K562 (cell line): ENCODE data around the gene NEU1. TPM values are rescaled to one million over a fixed set of nuclear protein-coding genes. Genes with fewer than 3 reads are reported as not detected.

Experiments used
- CHD7 ChIP-seq: fragments of 200-600 bp; sonication (generic); IDR thresholded peaks from one replicate; pipeline ENCODE4 v1.6.1; 2012; ENCODE audit warnings: mild to moderate bottlenecking, low read depth, low read length, inconsistent platforms
- ETV6 ChIP-seq, 3 experiments: fragments of 150-350 bp in 1 of 3; sonication (generic) in 1 of 3; formaldehyde crosslinking in 1 of 3; IDR thresholded peaks; 2 replicates each; pipeline versions ENCODE4 v1.6.1 to v1.8.0; 2014 to 2022; ENCODE audit warnings: borderline replicate concordance in 2 of 3, low read depth in 2 of 3, antibody characterized with exemption in 1 of 3, low read length in 1 of 3, mild to moderate bottlenecking in 1 of 3, missing genetic modification reagents in 1 of 3
- FOSL1 ChIP-seq: fragments of 200-800 bp; sonication (Bioruptor generic); conservative IDR thresholded peaks from 2 replicates; pipeline ENCODE4 v1.6.1; 2016; ENCODE audit warnings: missing genetic modification characterization, missing compliant biosample characterization
- KAT8 ChIP-seq: fragments of 450-650 bp; IDR thresholded peaks from 2 replicates; pipeline ENCODE4 v1.6.1; 2016; ENCODE audit warnings: low read depth, mild to moderate bottlenecking
- KLF10 ChIP-seq: fragments of 250-450 bp; sonication (Bioruptor Pico); IDR thresholded peaks from 2 replicates; pipeline ENCODE4 v1.6.1; 2021; ENCODE audit warnings: matching md5 sums
- PML ChIP-seq: IDR thresholded peaks from 2 replicates; pipeline ENCODE4 v1.6.1; 2012; ENCODE audit warnings: low read length, inconsistent platforms
- POLR3A ChIP-seq: IDR thresholded peaks from 2 replicates; pipeline ENCODE4 v1.6.1; 2011; ENCODE audit warnings: borderline replicate concordance, mild to moderate bottlenecking, moderate library complexity; ENCODE audit not compliant: insufficient read length, insufficient read depth; ENCODE audit errors: extremely low read depth
- RBM17 ChIP-seq: fragments of 200-400 bp; formaldehyde crosslinking; IDR thresholded peaks from 2 replicates; pipeline ENCODE4 v1.6.1; 2017; ENCODE audit warnings: low read depth, mild to moderate bottlenecking, low read length, borderline replicate concordance
- RUNX1 ChIP-seq: sonication (generic); IDR thresholded peaks from 2 replicates; pipeline ENCODE4 v1.6.1; 2016; ENCODE audit warnings: antibody characterized with exemption, low read depth
- SPI1 ChIP-seq: IDR thresholded peaks from 2 replicates; pipeline ENCODE4 v1.6.1; 2011; ENCODE audit warnings: low read depth, low read length, control low read depth, borderline replicate concordance
- ZKSCAN1 ChIP-seq: fragments of 150-350 bp; IDR thresholded peaks from 2 replicates; pipeline ENCODE4 v1.6.1; 2016; ENCODE audit warnings: low read depth, low read length
- ZNF740 ChIP-seq, 3 experiments: fragments of 200-800 bp in 1 of 3; sonication (Bioruptor generic) in 1 of 3; sonication (generic) in 1 of 3; formaldehyde crosslinking in 1 of 3; IDR thresholded peaks; 2 replicates each; pipeline versions ENCODE4 v1.6.1 to v1.8.0; 2016 to 2022; ENCODE audit warnings: mild to moderate bottlenecking in 2 of 3, missing compliant biosample characterization in 2 of 3, missing genetic modification characterization in 2 of 3, missing genetic modification reagents in 1 of 3
- ZNF75A ChIP-seq: fragments of 450-650 bp; formaldehyde crosslinking; IDR thresholded peaks from 2 replicates; pipeline ENCODE4 v1.4.0; 2020; ENCODE audit warnings: mild to moderate bottlenecking
- polyA plus RNA-seq, 8 experiments: library from polyadenylated mRNA; depleted of rRNA in 4 of 8; stranded (reverse) in 5 of 8; unstranded in 3 of 8; fragments of >200 nt; fragmentation: Nextera tagmentation in 2 of 8; fragmentation: Illumina TruSeq in 1 of 8; extraction: Ambion mirVana in 2 of 8; extraction: Trizol in 1 of 8; gene quantifications; 2 replicates each; pipeline versions ENCODE4 v1.2.1 to v1.2.3, GENCODE V29; 2011 to 2014; ENCODE audit warnings: inconsistent platforms in 1 of 8, missing spikeins in 1 of 8
- total RNA-seq, 7 experiments: library from RNA; depleted of rRNA in 6 of 7; stranded (reverse); fragments of >200 nt in 6 of 7; fragmentation: Illumina TruSeq in 2 of 7; extraction: Trizol in 2 of 7; gene quantifications; 2 replicates each; pipeline versions ENCODE4 v1.2.1 to v1.2.3, GENCODE V29; 2011 to 2021; ENCODE audit warnings: low replicate concordance in 1 of 7

Gene NEU1
- total and polyA plus RNA-seq, 9 of the 15 experiments (the other 6 are each of a cell fraction or from before 2014, with no cell fraction given) = 14.8 to 67.8 (median 51.0) TPM

- no peak for TF ChIP-seq CHD7
- TF ChIP-seq KLF10 (CRISPR knock-in tag) = no peak
- TF ChIP-seq ZKSCAN1 = no peak
- TF ChIP-seq ETV6 (IDR thresholded peaks at IDR 0.05; ENCODE audit: borderline replicate concordance in 1 of 2, low read depth in 2 of 2, low read length in 1 of 2) = peak in 1 of 2 experiments; percentile 72; a peak in 1 of 4 replicates
- no peak for TF ChIP-seq ETV6 (CRISPR knock-in tag; IDR thresholded peaks at IDR 0.05; ENCODE audit: borderline replicate concordance)
- 0 out of 2 replicates have a peak, but pooled peaks have one; percentile 18 for TF ChIP-seq SPI1
- TF ChIP-seq RBM17 = no peak
- no peak for TF ChIP-seq POLR3A
- TF ChIP-seq FOSL1 (tag) = no peak; the same call in 1 of the 2 replicates
- TF ChIP-seq ZNF740 (CRISPR knock-in tag; IDR thresholded peaks at IDR 0.05) = peak; percentile 96
- peak in 1 of 2 experiments; percentile 98; a peak in 2 of 4 replicates for TF ChIP-seq ZNF740 (tag; IDR thresholded peaks at IDR 0.05)
- TF ChIP-seq RUNX1 = peak; percentile 24; the same call in 1 of the 2 replicates
- TF ChIP-seq PML = 0 out of 2 replicates have a peak, but pooled peaks have one; percentile 32
- TF ChIP-seq ZNF75A = no peak
- TF ChIP-seq KAT8 = no peak
Measured at GRCh38 chr6:31901953-31902643, 39.5 kb upstream of the NEU1 start, which contains the start of gene ZBTB12 (continued).
